Ovary (tissue), 3 donors: ENCODE data around the gene MACROH2A1.

Source experiments
- CTCF ChIP-seq, 3 donors: fragments of 450-650 bp in 2 of 3; fragments of 200-600 bp in 1 of 3; IDR thresholded peaks; one replicate each; pipeline versions ENCODE4 v1.5.1 to v1.8.0; 2016 to 2022; ENCODE audit warnings: antibody characterized with exemption in 3 of 3, mild to moderate bottlenecking in 1 of 3
- EP300 ChIP-seq: sonication (generic); formaldehyde crosslinking; IDR thresholded peaks from one replicate; pipeline ENCODE4 v1.6.1; 2017; ENCODE audit warnings: antibody characterized with exemption
- POLR2A ChIP-seq: fragments of 450-650 bp; IDR thresholded peaks from one replicate; pipeline ENCODE4 v1.6.1; 2017; ENCODE audit warnings: antibody characterized with exemption, mild to moderate bottlenecking, moderate library complexity
- donor health status: DM: no; HTN: no; CAD: no.

- TF ChIP-seq POLR2A (no peak), EP300 (no peak), CTCF (IDR thresholded peaks at IDR 0.05) (no peak)
Observed at GRCh38 chr5:135438636-135439221, 39.7 kb upstream of the MACROH2A1 start.
